K562 (cell line): ENCODE results near the gene DLGAP1. TPM values are rescaled to one million over a fixed set of nuclear protein-coding genes. Genes with fewer than 3 reads are reported as not detected.

Source experiments
- DNMT1 ChIP-seq: fragments of 450-650 bp; IDR thresholded peaks from 2 replicates; pipeline ENCODE4 v1.6.1; 2016; ENCODE audit warnings: antibody characterized with exemption, mild to moderate bottlenecking
- FIP1L1 ChIP-seq: fragments of 200-400 bp; formaldehyde crosslinking; IDR thresholded peaks from 2 replicates; pipeline ENCODE4 v1.6.1; 2018; ENCODE audit warnings: mild to moderate bottlenecking, low read depth, low read length; ENCODE audit not compliant: poor library complexity, severe bottlenecking
- GTF2B ChIP-seq: IDR thresholded peaks from 2 replicates; pipeline ENCODE4 v1.6.1; 2011; ENCODE audit not compliant: insufficient read length; ENCODE audit errors: extremely low read depth
- GTF3C2 ChIP-seq: IDR thresholded peaks from 3 replicates; pipeline ENCODE4 v1.6.1; 2011; ENCODE audit warnings: borderline replicate concordance, mild to moderate bottlenecking, moderate library complexity; ENCODE audit not compliant: insufficient read length; ENCODE audit errors: extremely low read depth
- MCM2 ChIP-seq: fragments of 450-650 bp; IDR thresholded peaks from 2 replicates; pipeline ENCODE4 v1.6.1; 2017; ENCODE audit warnings: low read depth, mild to moderate bottlenecking
- MCM5 ChIP-seq: fragments of 450-650 bp; IDR thresholded peaks from 2 replicates; pipeline ENCODE4 v1.6.1; 2016; ENCODE audit warnings: low read depth
- NR2C1 ChIP-seq, 2 experiments: fragments of 450-650 bp; IDR thresholded peaks; 2 replicates each; pipeline ENCODE4 v1.6.1; 2017; ENCODE audit warnings: mild to moderate bottlenecking in 2 of 2, antibody characterized with exemption in 1 of 2, inconsistent platforms in 1 of 2, missing compliant biosample characterization in 1 of 2, missing genetic modification characterization in 1 of 2
- PBX2 ChIP-seq, 2 experiments: IDR thresholded peaks in 1 of 2; conservative IDR thresholded peaks in 1 of 2; 2 replicates each; pipeline ENCODE4 v1.6.1; 2016; ENCODE audit warnings: low read depth in 2 of 2, mild to moderate bottlenecking in 1 of 2, missing compliant biosample characterization in 1 of 2, missing genetic modification characterization in 1 of 2, moderate library complexity in 1 of 2
- RBM17 ChIP-seq: fragments of 200-400 bp; formaldehyde crosslinking; IDR thresholded peaks from 2 replicates; pipeline ENCODE4 v1.6.1; 2017; ENCODE audit warnings: low read depth, mild to moderate bottlenecking, low read length, borderline replicate concordance
- SMARCC2 ChIP-seq: fragments of 450-650 bp; IDR thresholded peaks from 2 replicates; pipeline ENCODE4 v1.6.1; 2017; ENCODE audit warnings: antibody characterized with exemption, moderate library complexity, mild to moderate bottlenecking, low read depth
- SMC3 ChIP-seq: conservative IDR thresholded peaks from 2 replicates; pipeline ENCODE4 v1.6.1; 2011; ENCODE audit warnings: low read depth, low read length, improper control_type of control experiment; ENCODE audit not compliant: insufficient read depth
- TEAD4 ChIP-seq, 2 experiments: sonication (generic) in 1 of 2; formaldehyde crosslinking in 1 of 2; IDR thresholded peaks; 2 replicates each; pipeline versions ENCODE4 v1.6.1 to v1.8.0; 2012 to 2022; ENCODE audit warnings: borderline replicate concordance in 1 of 2, inconsistent platforms in 1 of 2, low read length in 1 of 2, mild to moderate bottlenecking in 1 of 2, missing genetic modification reagents in 1 of 2
- YY1 ChIP-seq, 3 experiments: IDR thresholded peaks; 2 replicates each; pipeline ENCODE4 v1.6.1; 2011; ENCODE audit warnings: low read length in 2 of 3, mild to moderate bottlenecking in 2 of 3, moderate library complexity in 2 of 3, borderline replicate concordance in 1 of 3, control low read depth in 1 of 3, low read depth in 1 of 3; ENCODE audit not compliant: insufficient read depth in 3 of 3, insufficient replicate concordance in 2 of 3, control insufficient read depth in 1 of 3, insufficient read length in 1 of 3; ENCODE audit errors: extremely low read depth in 1 of 3
- ZNF41 ChIP-seq: fragments of 250-450 bp; sonication (Bioruptor Pico); conservative IDR thresholded peaks from 2 replicates; pipeline ENCODE4 v1.4.0; 2020; ENCODE audit warnings: mild to moderate bottlenecking
- ZNF589 ChIP-seq: fragments of 200-800 bp; sonication (Bioruptor generic); IDR thresholded peaks from 2 replicates; pipeline ENCODE4 v1.6.1; 2016; ENCODE audit warnings: low read depth, missing genetic modification characterization, missing compliant biosample characterization
- polyA plus RNA-seq, 8 experiments: library from polyadenylated mRNA; depleted of rRNA in 4 of 8; stranded (reverse) in 5 of 8; unstranded in 3 of 8; fragments of >200 nt; fragmentation: Nextera tagmentation in 2 of 8; fragmentation: Illumina TruSeq in 1 of 8; extraction: Ambion mirVana in 2 of 8; extraction: Trizol in 1 of 8; gene quantifications; 2 replicates each; pipeline versions ENCODE4 v1.2.1 to v1.2.3, GENCODE V29; 2011 to 2014; ENCODE audit warnings: inconsistent platforms in 1 of 8, missing spikeins in 1 of 8
- total RNA-seq, 7 experiments: library from RNA; depleted of rRNA in 6 of 7; stranded (reverse); fragments of >200 nt in 6 of 7; fragmentation: Illumina TruSeq in 2 of 7; extraction: Trizol in 2 of 7; gene quantifications; 2 replicates each; pipeline versions ENCODE4 v1.2.1 to v1.2.3, GENCODE V29; 2011 to 2021; ENCODE audit warnings: low replicate concordance in 1 of 7
- TF ChIP-seq, protein P1 (sequence below): sonication (generic); formaldehyde crosslinking; IDR thresholded peaks from 2 replicates; pipeline ENCODE4 v1.8.1; 2022; ENCODE audit warnings: missing genetic modification reagents

Gene DLGAP1
- total and polyA plus RNA-seq, 9 of the 15 experiments (the other 6 are each of a cell fraction or from before 2014, with no cell fraction given): 0.04 to 0.22 (median 0.08) TPM

DNA sequence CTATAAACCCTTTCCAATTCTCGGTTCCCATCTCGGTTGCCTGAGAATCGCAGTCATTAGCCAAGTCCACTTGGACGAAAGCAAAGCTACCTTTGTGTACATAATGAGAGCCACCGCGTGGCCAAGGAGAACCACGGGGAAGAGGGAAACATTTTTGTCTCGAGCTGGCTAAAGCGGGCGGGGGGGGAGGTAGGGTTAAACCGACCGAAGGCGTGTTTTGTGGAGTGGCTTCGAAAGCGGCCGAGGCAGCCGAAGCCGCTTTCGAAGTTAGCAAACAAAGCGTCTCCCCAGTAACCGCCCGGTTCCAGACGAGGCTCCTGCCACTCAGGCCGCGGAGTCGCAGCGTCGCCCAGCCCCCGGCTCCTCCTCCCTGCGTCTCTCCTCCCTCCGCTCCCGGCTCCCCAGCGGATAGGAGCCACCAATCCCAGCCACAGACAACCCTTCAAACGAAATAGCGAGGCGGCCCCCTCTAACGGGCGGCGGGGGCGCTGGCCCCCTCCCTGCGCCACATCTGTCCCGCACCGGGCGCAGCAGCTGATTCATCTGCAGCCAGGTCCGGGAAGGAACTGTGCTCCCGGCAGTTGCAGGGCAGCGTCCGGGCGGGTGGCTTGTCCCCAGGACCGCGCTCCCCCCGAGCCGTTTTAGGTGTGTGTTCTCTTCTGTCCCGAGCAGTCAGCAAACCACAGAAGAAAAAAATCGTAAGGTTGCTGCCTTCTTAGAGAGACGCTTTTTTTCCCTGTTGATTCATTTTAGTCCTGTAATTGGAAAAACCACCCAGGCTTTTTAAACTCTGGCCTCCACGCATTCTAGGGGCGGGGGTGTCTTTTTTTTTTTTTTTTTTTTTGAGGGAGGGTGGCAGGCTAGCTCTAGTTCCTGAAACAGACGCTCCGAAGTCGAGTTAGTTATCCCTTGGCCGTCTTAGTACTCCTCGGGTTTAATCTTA lies 1006.9 kb downstream of the DLGAP1 start (continued):
- TF ChIP-seq PBX2 (CRISPR knock-in tag; IDR thresholded peaks at IDR 0.05; ENCODE audit: low read depth): peak; percentile 84
- TF ChIP-seq PBX2 (tag; conservative IDR thresholded peaks at IDR 0.05; ENCODE audit: low read depth): peak; percentile 93
- 0 out of 2 replicates have a peak, but pooled peaks have one; percentile 18 for TF ChIP-seq SMC3
- TF ChIP-seq, protein P1, sequence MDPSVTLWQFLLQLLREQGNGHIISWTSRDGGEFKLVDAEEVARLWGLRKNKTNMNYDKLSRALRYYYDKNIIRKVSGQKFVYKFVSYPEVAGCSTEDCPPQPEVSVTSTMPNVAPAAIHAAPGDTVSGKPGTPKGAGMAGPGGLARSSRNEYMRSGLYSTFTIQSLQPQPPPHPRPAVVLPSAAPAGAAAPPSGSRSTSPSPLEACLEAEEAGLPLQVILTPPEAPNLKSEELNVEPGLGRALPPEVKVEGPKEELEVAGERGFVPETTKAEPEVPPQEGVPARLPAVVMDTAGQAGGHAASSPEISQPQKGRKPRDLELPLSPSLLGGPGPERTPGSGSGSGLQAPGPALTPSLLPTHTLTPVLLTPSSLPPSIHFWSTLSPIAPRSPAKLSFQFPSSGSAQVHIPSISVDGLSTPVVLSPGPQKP (CRISPR knock-in tag): no peak
- TF ChIP-seq GTF3C2: no peak
- no peak for TF ChIP-seq ZNF589 (CRISPR knock-in tag)
- no peak for TF ChIP-seq DNMT1
- TF ChIP-seq ZNF41 (CRISPR knock-in tag): 0 out of 2 replicates have a peak, but pooled peaks have one; percentile 27
- TF ChIP-seq NR2C1 (IDR thresholded peaks at IDR 0.05): no peak
- TF ChIP-seq NR2C1 (tag; IDR thresholded peaks at IDR 0.05): no peak
- TF ChIP-seq TEAD4 (IDR thresholded peaks at IDR 0.05; ENCODE audit: low read length): 0 out of 2 replicates have a peak, but pooled peaks have one; percentile 6
- TF ChIP-seq TEAD4 (CRISPR knock-in tag; IDR thresholded peaks at IDR 0.05; ENCODE audit: borderline replicate concordance): no peak
- TF ChIP-seq SMARCC2: no peak
- no peak for TF ChIP-seq MCM5
- no peak for TF ChIP-seq GTF2B
- TF ChIP-seq FIP1L1: peak; percentile 96
- no peak for TF ChIP-seq MCM2
- TF ChIP-seq RBM17: no peak
- TF ChIP-seq YY1 (IDR thresholded peaks at IDR 0.05; ENCODE audit: borderline replicate concordance in 1 of 3, control insufficient read depth in 1 of 3, extremely low read depth in 1 of 3, insufficient read depth in 3 of 3, insufficient read length in 1 of 3, insufficient replicate concordance in 2 of 3, low read depth in 1 of 3, low read length in 2 of 3): peak in 2 of 3 experiments; percentile 74 to 84
